GM15510 (cell line): ENCODE results near the gene MYBPC1.

Experiments
- POLR2A ChIP-seq: IDR thresholded peaks from 3 replicates; pipeline ENCODE4 v1.6.1; 2011; ENCODE audit warnings: borderline replicate concordance; ENCODE audit not compliant: insufficient read length; ENCODE audit errors: extremely low read depth

MYBPC1 gene

GRCh38 chr12:101694986-101695385 is 100.2 kb downstream of the MYBPC1 start:
- TF ChIP-seq POLR2A, result no peak

GRCh38 chr12:101695706-101696105 is 100.9 kb downstream of the MYBPC1 start:
- no peak for TF ChIP-seq POLR2A

GRCh38 chr12:101696251-101697196 is 101.8 kb downstream of the MYBPC1 start:
- TF ChIP-seq POLR2A, result no peak

- TF ChIP-seq POLR2A, result peak; percentile 66
These were observed 102.6 kb downstream of the MYBPC1 start, which contains the start of gene CHPT1 for GRCh38 chr12:101697197-101697929. Gene CHPT1, plus strand, starts transcription at chr12:101697640. Its CDS starts 222 bp downstream, at chr12:101697862.

- TF ChIP-seq POLR2A, result no peak
These were observed 103.4 kb downstream of the MYBPC1 start for GRCh38 chr12:101697930-101698799.

GRCh38 chr12:101698800-101699347 is 104.1 kb downstream of the MYBPC1 start:
- no peak for TF ChIP-seq POLR2A

GRCh38 chr12:101700299-101700820 is 105.6 kb downstream of the MYBPC1 start:
- no peak for TF ChIP-seq POLR2A

GRCh38 chr12:101703487-101703886 is 108.7 kb downstream of the MYBPC1 start:
- TF ChIP-seq POLR2A, result no peak

- no peak for TF ChIP-seq POLR2A
These were observed 111.6 kb downstream of the MYBPC1 start for GRCh38 chr12:101706403-101706802.

- TF ChIP-seq POLR2A, result no peak
These were observed 112.5 kb downstream of the MYBPC1 start for GRCh38 chr12:101707131-101707782.

GRCh38 chr12:101710288-101710687 is 115.5 kb downstream of the MYBPC1 start:
- TF ChIP-seq POLR2A, result no peak

GRCh38 chr12:101713059-101713682 is 118.4 kb downstream of the MYBPC1 start:
- no peak for TF ChIP-seq POLR2A

- TF ChIP-seq POLR2A, result no peak
These were observed 119.2 kb downstream of the MYBPC1 start for GRCh38 chr12:101713930-101714329.
